ENCODE results near the gene PAX6.

GRCh38 chr11:31807799-31808667 is 3.1 kb downstream of the PAX6 start:
- no peak for TF ChIP-seq ARNTL (CRISPR knock-in tag; IDR thresholded peaks at IDR 0.05; ENCODE audit: borderline replicate concordance, low read depth)
- TF ChIP-seq ZFP30 (CRISPR knock-in tag; IDR thresholded peaks at IDR 0.05): no peak
- TF ChIP-seq TOX (CRISPR knock-in tag; IDR thresholded peaks at IDR 0.05; ENCODE audit: borderline replicate concordance): no peak
- TF ChIP-seq ZNF8 (CRISPR knock-in tag; IDR thresholded peaks at IDR 0.05): no peak
- TF ChIP-seq PATZ1 (CRISPR knock-in tag; IDR thresholded peaks at IDR 0.05; ENCODE audit: borderline replicate concordance): no peak
- no peak for TF ChIP-seq RARB (CRISPR knock-in tag; IDR thresholded peaks at IDR 0.05)
- no peak for TF ChIP-seq ZFP3 (CRISPR knock-in tag; IDR thresholded peaks at IDR 0.05)
- TF ChIP-seq CSRNP3 (CRISPR knock-in tag; IDR thresholded peaks at IDR 0.05): no peak
- no peak for TF ChIP-seq PPARA (CRISPR knock-in tag; IDR thresholded peaks at IDR 0.05; ENCODE audit: borderline replicate concordance)
- TF ChIP-seq ZNF70 (CRISPR knock-in tag; IDR thresholded peaks at IDR 0.05): no peak
- no peak for TF ChIP-seq GLIS3 (CRISPR knock-in tag; IDR thresholded peaks at IDR 0.05)
